HG02981 (cell line): ENCODE results near the gene PLOD2.

Experiments used
- ATAC-seq: cut with Tn5 transposase; IDR thresholded peaks from one replicate; pipeline ENCODE4 v1.9.1; 2021; ENCODE audit warnings: mild to moderate bottlenecking, moderate library complexity; ENCODE audit not compliant: unreplicated experiment

The PLOD2 gene

DNA sequence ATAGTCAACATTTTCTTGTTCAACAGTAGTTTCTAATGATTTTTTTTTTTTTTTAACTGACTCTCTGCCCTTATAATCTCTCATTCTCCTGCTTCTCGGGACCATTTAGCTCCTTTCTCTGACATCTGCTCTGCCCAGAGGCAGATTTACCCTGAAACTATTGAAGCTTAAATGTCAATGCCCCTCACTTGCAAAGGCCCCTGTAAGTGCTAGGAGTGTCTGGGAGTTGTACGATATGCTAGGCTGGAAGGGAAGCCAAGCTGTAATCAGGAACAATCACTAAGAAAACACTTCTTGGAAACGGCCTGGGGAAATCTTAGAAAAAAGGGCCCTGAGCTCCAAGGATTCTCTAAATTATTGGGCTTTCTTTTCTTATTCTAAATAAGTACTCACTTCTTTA is 5.8 kb upstream of the PLOD2 start:
- no peak for ATAC-seq

DNA sequence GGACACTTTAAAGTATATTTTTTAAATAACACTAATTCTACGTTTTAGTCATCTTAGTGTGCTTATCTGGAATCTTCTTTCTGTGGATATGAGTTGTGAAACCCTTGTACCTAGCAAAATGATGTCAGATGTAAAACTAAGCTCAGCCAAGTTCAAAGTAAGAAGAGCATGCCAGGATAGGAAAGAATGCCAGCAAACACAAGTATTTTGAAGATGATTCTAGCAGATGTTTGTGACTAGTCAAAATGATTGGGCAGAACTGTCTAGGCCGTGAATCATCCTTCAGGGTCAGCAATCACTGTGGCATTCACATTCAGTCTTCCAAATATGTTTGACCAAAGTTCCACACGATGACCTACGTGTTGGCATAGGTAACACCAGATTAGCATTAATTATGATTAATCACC is 5.4 kb upstream of the PLOD2 start:
- no peak for ATAC-seq

DNA sequence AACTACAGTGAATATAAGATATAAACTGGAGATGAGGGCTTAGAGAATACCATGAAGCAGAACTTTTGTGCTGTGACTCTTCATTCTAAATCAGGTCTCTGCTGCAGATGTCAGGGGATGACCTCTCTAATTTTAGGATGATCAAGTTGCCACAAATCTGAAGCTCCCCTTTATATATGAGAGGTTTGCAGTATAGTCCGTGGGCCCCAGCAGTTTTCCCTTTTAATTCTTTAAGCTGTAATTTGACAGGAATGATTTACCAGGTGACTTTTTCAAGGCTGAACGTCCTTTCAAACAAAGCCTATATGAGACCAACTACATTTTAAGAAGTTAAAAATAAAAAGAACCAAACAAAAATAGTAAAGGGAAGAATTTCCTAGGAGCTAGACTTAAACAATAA is 4.9 kb upstream of the PLOD2 start:
- ATAC-seq, result no peak

DNA sequence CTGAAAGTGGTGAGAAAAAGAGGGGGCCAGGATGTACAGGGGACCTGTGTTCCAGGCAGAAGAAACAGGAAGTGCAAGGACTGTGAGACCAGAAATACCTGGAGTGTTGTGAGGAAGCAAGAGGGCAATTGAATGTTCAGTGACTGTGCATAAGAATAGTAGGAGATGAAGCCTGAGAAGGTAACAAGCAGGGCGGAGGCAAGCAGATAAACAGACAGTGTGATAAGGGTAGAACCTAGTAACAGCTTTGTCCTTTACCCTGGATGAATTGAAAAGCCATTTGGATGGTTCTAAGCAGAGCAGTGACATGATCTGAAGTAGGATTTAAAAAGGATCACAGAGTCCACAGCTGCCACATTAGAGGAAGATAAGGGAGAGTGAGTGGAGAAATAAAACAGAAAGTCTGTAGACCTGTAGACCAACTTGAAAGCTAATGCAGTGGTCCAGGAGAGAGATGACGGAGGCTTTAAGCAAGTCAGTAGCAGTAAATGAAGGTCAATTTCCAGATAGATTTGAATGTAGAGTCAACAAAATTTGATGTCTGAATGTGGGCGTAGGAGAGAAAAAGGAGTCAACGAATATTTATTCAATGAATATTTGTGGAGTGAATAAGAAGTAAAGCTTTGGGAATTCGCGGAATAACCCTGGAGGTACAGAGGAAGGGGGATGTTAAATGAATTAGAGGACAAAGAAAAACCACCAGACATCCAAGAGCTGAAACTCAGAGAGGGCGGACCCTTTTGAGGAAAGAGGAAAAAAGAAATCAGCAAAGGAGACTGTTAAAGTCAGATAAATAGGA is 4.2 kb upstream of the PLOD2 start:
- ATAC-seq, result no peak

DNA sequence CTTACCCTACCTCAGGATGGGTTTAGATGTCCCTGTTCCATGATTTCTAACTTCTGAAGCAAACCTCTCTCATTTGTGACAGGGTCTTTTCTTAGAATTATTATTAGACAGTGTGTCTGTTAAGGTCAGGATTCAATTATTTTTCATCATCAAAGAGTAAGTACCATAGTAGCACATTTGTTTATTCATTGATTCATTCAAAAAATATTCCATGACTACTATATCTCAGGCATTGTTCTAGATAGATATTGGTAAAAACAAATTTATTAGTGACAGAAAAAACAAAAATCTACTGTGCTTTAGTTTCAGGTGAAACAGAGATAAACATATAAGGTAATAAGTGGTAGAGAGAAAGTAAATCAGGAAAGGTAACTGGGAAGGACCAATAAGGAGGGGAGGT is 3.5 kb upstream of the PLOD2 start:
- ATAC-seq, result no peak

DNA sequence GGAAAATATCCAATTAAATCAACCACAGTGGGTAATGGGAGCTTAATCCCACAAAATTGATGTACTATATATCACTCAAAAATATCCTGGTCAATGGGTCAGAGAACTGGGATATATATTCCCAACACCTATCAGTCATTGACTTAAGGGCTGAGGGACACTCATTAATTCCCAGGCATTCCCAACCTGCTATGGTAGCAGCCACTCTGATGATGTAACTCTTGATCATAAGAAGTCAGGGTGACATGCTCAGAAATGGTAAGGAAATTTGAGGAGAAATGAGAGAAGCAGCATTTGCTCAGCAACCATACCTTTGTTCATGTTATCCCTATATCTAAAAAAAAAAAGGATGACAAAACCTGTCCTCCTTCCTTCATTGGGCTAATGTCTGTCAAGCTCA is 3.1 kb upstream of the PLOD2 start:
- ATAC-seq, result no peak

DNA sequence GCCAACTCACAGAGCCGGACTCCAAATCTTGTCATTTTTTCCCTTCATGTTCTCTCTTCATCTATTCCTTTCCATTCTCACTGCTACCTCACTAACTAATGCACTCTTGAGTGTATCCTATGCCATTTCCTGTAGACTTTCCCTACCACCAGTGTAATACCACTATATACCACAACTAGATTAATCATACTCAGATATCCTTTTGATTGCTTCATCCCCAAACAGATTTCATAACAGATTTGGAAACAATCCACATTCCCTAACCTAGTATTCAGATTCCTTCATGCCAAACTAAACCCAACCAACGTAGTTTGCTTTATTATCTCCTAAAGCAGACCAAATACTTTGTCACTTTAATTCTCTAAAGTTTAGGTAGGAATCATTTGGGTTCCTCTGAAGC is 2.6 kb upstream of the PLOD2 start:
- ATAC-seq, result no peak

DNA sequence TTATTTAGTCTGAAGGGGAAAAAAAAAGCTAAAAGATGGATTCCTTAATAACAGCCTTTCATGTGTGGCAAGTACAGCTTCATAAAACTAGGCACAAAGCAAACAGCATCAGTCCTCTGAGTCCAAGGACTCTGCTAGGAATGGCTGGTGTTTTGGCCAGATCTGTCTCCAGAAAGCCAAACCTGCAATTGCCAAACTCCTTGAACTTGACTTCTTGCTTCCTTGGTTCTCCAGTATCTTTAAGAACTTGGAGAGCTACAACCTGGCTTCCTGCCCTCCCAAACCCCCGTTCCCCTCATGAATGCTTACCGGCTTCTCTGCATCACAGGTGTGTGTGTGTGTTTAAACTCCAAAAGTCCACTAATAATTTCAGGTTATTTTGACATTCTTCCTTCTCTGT is 1.6 kb upstream of the PLOD2 start:
- ATAC-seq, result no peak

DNA sequence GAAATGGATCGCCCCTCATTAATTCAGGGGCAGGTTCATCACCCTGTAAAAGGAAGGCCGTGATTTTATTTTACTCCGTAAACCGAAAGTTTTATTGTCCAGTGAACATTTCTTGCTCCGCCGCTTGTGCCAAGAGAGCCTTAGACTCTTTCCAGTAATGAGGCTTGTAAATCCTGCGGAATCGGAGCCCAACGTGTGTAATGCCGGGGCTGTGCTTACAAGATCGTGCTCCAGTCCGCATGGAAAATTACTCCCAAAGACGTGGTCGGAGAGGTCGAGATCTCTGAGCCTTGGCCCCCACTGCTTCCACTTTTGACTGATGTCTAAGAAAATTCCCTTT is 649 bp upstream of the PLOD2 start:
- no peak for ATAC-seq

DNA sequence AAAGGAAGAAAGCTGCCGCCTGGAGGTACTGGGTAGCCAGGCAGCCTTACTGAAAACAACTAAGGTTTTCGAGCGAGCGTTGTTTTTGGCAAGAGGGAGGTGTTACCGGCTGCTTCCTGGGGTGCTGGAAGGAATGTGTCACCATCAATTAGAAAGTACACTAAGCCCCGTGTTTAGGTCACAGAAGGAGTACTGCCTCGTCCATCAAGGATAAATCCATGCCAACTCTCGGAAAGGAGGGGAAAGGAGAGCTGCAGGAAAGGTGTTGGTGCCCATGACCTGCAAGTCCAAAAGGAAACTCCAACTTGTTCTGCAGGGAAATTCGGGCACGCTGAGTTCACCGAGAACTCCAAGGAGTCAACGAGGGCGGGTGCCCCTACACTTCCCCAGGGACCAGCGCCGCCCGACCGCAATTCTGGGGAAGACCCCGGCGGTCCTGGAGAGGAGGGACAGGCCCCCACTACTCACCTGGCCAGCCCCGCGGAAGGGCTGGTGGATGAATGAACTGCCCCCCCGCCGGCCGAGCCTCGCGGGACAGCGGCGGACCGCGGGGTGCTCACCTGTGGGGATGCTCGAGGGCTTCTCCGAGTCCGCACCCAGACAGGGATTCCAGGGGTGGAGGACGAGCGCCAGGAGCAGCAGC is 542 bp downstream of the PLOD2 start:
- peak; percentile 17 for ATAC-seq

DNA sequence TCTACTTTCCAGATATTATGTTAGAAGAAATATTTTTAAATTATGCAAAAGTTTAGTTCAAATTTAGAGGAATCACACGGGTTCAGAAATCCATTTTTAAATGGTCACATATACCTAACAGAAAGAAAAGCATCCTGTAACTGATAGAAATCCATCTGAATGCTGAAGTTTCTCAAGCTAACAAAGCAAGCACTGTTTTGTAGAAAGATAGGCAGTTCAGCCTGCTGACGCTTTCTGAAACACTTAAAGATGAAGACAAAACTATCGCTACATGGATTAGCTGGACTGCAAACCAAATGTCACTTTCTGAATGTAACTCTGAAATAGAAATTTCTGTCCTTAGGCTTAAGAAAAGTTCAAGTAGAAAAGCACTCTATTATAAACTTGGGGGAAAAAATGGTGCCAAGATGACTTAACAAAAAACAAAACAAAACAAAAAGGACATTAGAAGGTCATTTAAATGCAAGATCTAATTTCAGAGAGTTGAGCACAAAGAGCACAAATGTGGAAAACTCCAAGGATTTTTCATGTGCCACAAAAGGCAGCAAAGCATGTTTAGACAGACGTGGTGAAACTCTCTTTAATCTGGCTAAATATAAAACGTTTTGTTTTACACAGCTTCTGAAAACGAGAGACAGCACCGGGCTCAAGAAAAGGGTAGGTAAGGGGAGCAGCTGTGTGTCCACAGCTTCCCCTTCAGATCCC is 1.2 kb downstream of the PLOD2 start:
- ATAC-seq, result no peak

DNA sequence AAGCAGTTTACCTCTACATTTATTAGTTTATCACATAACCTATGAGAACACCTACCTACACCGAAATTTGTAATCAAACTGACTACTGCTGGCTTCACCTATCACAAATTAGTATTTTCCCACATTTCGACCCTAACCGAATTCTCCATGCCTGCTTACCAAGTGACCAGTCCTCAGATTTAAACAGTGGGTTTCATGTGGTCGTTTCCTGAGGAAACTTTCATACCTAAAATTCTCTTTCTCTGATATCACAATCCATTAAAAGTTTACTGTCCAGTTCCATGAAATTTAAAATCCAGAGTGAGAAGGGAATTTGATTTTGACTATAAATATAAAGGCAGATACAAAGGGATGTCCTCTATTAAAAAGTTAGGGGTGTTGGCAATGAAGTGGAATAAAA is 1.9 kb downstream of the PLOD2 start:
- no peak for ATAC-seq

DNA sequence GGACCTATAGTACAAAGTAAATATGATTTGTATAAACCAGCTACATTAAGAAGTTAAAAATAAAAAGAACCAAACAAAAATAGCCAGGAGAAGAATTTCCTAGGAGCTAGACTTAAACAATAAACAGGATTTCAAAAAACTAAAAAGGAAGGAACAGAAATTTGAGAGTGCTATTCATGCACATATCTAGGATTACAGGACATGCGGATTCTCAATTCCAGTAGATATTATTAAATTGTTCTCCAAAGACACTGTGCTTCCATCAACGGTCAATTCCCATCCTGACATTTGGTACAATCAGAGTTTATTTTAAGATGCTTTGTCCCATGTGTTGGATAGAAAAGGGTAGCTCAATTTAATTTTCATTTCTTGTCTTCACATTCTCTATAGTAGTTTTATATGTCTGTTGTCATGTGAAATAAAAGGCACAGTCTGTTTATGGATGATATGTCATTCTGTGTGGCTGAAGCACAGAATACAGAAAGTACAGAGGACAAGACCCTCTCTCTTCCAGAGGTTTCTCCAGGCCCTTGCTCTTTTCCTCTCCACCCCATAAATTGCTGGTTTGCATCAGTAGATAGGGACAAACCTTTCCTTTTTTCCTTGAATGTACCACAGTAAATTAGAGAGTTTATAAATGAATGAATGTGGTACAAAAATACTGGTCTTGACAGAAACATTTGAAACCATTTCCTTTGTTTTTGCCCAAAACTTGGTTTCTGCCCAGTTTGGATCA is 3.5 kb downstream of the PLOD2 start:
- no peak for ATAC-seq

DNA sequence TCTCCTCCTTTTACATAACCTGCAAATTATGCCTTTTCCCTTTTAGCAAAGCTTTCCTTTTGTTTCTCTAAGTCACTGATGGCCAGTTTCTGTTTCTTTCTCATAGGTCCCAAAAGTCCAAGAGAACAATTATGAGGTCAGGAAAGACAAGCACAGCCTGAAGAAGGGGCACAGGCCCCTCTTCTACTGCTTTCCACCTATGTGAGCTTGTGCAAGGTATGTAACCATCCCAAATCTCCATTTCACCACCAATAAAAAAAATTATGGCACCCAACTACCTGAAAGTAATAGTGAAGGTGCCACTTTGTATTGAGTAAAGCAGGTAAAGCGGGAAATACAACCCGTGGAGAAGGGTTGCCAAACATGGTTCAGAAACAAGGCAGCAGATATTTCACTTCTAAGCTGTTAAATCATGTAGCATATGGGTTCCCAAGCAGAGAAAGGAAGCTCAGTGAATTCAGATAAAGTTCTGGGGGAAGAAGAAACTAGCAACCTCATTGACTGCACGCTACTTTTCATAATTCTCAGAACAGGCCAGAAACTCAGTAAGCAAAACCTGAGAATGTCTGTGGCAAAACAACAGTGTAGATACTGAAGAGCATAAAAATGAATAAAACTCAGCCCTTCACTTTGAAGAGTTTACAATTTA is 4.2 kb downstream of the PLOD2 start:
- ATAC-seq, result no peak

DNA sequence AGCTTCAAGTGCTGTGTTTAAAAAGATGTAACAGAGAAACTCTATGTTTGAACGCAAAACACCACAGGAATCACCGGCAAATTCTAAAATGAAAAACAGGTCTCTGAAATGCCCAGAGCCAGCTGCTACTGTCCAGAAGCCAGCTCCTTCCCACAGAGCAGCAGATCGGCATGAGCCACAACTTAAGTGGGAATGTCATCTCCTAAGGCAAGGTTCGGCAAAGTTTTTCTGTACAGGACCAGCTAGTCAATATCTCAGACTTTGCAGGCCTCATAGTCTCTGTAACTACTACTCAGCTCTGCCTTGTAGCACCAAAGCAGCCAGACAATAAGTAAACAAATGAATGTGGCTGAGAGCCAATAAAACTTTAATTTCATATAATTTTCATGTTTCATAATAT is 4.9 kb downstream of the PLOD2 start:
- ATAC-seq, result no peak

DNA sequence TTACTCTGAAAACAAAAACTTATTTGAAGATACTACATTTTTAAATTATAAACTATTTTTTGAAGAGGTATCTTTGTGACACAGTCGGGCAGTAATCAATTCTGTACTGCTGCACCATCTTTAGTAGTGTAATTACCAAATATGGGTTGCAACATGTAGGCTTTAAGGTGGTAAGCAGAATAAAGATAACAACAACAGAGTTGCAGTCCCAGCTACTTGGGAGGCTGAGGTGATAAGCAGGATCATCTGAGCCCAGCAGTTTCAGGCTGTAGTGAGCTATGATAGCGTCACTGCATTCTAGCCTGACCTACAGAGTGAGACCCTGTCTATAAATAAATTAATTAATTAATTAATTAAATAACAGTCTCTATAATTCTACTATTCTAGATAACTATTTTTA is 6.0 kb downstream of the PLOD2 start:
- ATAC-seq, result no peak

DNA sequence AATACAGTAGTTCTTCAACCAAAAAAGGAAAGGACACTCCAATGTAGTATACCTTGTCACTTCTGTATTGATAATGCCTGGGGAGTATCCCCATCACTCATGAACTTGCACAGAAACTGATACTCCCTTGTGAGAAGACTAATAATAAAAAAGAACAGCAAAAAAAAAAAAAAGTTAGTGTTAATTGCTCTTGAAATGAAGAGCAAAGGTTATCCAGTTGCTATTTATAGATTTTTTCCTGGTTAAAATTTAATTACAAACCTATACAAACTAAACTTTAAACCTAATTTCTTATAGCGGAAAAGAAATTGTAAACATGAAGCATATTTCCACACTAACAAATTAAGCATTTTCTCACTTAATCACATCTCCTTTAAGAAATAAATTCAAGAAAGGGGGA is 6.7 kb downstream of the PLOD2 start:
- ATAC-seq, result no peak

DNA sequence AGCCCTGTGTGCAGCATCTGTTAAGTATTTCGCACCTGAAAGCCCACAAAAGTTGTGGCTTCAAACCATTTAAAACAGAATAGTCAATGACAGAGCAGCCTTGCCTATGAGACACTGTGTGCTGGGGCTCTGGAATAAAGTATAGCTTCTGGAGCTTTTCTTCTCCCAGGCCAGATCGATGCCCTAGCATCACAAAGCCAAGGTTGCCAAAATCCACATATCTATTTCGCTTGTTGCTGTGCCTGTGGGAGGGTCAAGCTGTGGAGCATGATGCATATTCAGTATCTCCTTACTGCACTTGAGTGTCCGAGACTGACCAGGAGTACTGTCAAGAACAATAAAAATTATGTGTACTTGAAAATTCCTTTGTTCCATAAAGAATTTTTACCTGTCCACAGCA is 7.6 kb downstream of the PLOD2 start:
- ATAC-seq, result no peak

DNA sequence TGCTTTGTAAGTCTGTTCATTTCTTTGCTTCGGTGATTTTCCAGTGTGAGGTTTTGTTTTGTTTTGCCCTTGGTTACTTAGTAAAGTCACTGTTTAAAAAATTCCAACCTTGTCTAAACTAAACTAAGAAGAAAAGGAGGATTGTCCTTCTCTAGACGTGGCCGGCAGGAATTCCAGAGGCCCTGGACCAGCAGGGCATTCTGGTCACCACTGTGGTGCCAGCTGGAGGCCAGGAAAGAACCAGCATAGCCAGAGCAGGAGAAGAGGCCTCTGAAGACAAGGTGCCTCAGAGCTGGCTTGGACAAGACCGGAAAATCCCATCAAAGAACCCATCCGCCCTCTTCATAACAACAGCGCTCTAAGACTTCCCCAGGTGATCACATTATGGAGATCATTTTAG is 8.2 kb downstream of the PLOD2 start:
- no peak for ATAC-seq

DNA sequence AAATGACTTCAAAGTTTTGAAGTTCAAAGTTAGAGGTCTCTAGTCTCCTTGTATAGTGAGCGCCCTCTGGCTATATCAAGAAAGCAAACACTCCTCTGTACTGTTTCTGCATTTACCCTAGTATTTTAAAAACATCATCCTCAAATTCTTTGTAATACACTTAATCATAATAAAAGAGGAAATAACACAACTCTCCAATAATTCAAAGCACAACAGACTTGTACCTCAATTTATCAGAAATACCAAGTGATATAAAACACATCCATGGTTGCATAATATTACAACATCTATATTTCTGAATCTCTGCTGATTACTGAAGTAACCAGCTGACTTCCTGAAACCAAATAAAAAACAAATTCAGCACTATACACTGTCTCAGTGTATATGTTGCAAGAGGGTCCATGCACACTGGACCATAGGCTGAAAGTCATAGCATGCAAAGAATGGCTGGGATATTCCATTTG is 12.5 kb downstream of the PLOD2 start:
- no peak for ATAC-seq

DNA sequence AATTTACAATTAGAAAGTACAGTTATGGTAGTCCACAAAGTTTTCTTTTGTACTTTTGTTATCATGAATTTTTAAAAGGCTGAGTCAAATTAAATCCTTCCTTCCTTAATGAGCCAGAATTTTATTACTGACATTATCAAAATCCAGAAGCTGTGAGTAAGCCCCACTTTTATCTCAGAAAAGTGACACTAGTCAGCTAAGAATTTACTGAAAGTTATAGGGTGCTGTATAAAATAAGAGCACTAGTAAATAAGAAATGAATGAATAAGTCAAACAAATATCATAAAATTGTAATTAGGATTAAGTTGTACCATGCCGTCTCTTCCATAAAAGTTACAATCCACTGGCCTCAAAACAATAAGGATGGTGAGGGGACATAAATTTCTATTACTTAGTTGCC is 15.3 kb downstream of the PLOD2 start:
- no peak for ATAC-seq
